ENCODE results near the gene MAD1L1. TPM values are rescaled to one million over a fixed set of nuclear protein-coding genes. Genes with fewer than 3 reads are reported as not detected.

Gene MAD1L1
- total RNA-seq, 2 experiments from 2014 or later: 157 to 160 TPM

DNA sequence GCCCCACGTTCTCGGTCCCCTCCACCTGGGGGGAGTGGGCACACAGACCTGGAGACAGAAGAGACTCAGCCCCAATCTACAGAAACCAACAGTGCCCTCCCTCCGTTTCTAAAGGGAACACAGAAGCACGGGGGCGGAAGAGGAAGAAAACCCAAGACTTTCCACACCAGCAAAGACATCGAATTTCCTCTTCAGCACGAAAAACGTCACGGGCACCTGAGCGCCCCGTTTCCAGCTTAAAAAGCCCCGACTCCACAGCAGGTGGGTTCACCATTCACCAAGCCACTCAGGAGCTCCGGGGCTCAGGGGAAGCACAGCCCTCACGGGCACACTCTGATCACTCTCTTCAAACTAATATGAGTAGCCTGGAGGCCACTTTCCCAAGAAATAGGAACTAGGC lies 28.9 kb upstream of the MAD1L1 start:
- peak overlapping the region; percentile 34 for H3K4me3 ChIP-seq (ENCODE audit: low read length)
- ChIA-PET POLR2A (interaction anchor here (0.6 to 1.4 kb wide), 4 partner anchors 20 to 92 kb away, joined by 3 to 7 read pairs (median 4); partner anchors contain the start of genes MAD1L1, MRM2 and NUDT1), CTCF (no interaction called here)

GRCh38 chr7:2260820-2261219 lies 28.1 kb upstream of the MAD1L1 start:
- H3K36me3 ChIP-seq (ENCODE audit: insufficient read depth, low read length): no peaks in the 10 kb centered on the region
- H3K36me3 Mint-ChIP-seq (ENCODE audit: low read depth): peaks cover 4% of the 10 kb centered on the region
- no peak overlapping the region for H3K4me3 ChIP-seq (ENCODE audit: low read length)
- DNase-seq (no peak), ATAC-seq (ENCODE audit: poor library complexity) (no peak)
- no peak overlapping the region for H3K4me3 Mint-ChIP-seq
- peaks cover 8% of the 10 kb centered on the region for H3K4me1 Mint-ChIP-seq (ENCODE audit: low read depth)
- no peaks in the 10 kb centered on the region for H3K27me3 ChIP-seq (ENCODE audit: control insufficient read depth in 1 of 2, insufficient read depth in 2 of 2, low read length in 2 of 2)
- H3K27ac ChIP-seq (ENCODE audit: low read depth in 1 of 2, low read length in 2 of 2): no peak overlapping the region
- no peaks in the 10 kb centered on the region for H3K9me3 Mint-ChIP-seq
- no peaks in the 10 kb centered on the region for H3K9me3 ChIP-seq (ENCODE audit: control insufficient read depth in 1 of 2, insufficient read depth in 1 of 2, low read length in 2 of 2)
- intact Hi-C loops (cut with DNase I, micrococcal nuclease): no loop called here
- ChIA-PET CTCF (no interaction called here), POLR2A (interaction anchor here (1.4 kb wide), 1 partner anchor 19 kb away, joined by 7 read pairs; the partner anchor contains the start of genes MRM2 and NUDT1)
- TF ChIP-seq CTCF (IDR thresholded peaks at IDR 0.05): no peak
- H3K4me1 ChIP-seq (ENCODE audit: insufficient read depth, low read length): peaks cover 12% of the 10 kb centered on the region
- no peaks in the 10 kb centered on the region for H3K27me3 Mint-ChIP-seq
- H3K27ac Mint-ChIP-seq: no peak overlapping the region

More for the DNA sequence above, 28.9 kb upstream of the MAD1L1 start:
- Histone ChIP-seq H3K27me3 (ENCODE audit: control insufficient read depth in 1 of 2, insufficient read depth in 2 of 2, low read length in 2 of 2) (no peaks in the 10 kb centered on the region), H3K27ac (ENCODE audit: low read depth in 1 of 2, low read length in 2 of 2) (no peak overlapping the region), H3K9me3 (ENCODE audit: control insufficient read depth in 1 of 2, insufficient read depth in 1 of 2, low read length in 2 of 2) (no peaks in the 10 kb centered on the region), H3K4me1 (ENCODE audit: insufficient read depth, low read length) (peaks cover 12% of the 10 kb centered on the region), H3K36me3 (ENCODE audit: insufficient read depth, low read length) (no peaks in the 10 kb centered on the region)
- peak overlapping the region; percentile 90 for H3K27ac Mint-ChIP-seq
- no peaks in the 10 kb centered on the region for H3K27me3 Mint-ChIP-seq
- TF ChIP-seq CTCF (IDR thresholded peaks at IDR 0.05): no peak
- peaks cover under 1% of the 10 kb centered on the region for H3K36me3 Mint-ChIP-seq (ENCODE audit: low read depth)
- no peaks in the 10 kb centered on the region for H3K9me3 Mint-ChIP-seq
- DNase-seq (peak in 5 of 14 experiments; percentile 7 to 55 (median 41)), ATAC-seq (ENCODE audit: poor library complexity) (peak; percentile 72)
- intact Hi-C loops (cut with DNase I, micrococcal nuclease): no loop called here
- H3K4me3 Mint-ChIP-seq: peak overlapping the region; percentile 48
- H3K4me1 Mint-ChIP-seq (ENCODE audit: low read depth): peaks cover 8% of the 10 kb centered on the region

DNA sequence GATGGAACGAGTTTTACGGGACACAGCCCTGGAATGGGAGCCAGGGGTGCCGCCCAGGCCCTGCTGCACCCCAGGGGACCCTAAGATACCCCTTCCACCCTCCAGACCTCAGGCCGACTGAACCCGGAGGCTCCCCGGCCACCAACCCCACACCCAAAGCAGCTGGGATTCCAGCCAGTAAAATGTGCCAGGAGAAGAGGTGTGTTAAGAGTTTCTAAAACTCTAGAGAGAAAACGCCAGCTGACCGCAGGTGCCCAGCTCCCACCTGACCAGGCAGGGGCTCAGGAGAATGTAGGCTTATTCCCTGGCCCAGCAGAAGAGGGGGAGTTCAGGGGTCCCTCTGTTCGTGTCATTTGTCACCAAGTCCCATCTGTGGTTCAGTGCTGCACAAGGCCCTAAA lies 26.7 kb upstream of the MAD1L1 start:
- Histone ChIP-seq H3K9me3 (ENCODE audit: control insufficient read depth in 1 of 2, insufficient read depth in 1 of 2, low read length in 2 of 2) (no peaks in the 10 kb centered on the region), H3K36me3 (ENCODE audit: insufficient read depth, low read length) (no peaks in the 10 kb centered on the region), H3K4me3 (ENCODE audit: low read length) (no peak overlapping the region), H3K27ac (ENCODE audit: low read depth in 1 of 2, low read length in 2 of 2) (no peak overlapping the region), H3K4me1 (ENCODE audit: insufficient read depth, low read length) (peaks cover 12% of the 10 kb centered on the region), H3K27me3 (ENCODE audit: control insufficient read depth in 1 of 2, insufficient read depth in 2 of 2, low read length in 2 of 2) (no peaks in the 10 kb centered on the region)
- Mint-ChIP-seq H3K27ac (no peak overlapping the region), H3K4me1 (ENCODE audit: low read depth) (peaks cover 8% of the 10 kb centered on the region), H3K9me3 (no peaks in the 10 kb centered on the region), H3K36me3 (ENCODE audit: low read depth) (peaks cover 4% of the 10 kb centered on the region), H3K4me3 (no peak overlapping the region), H3K27me3 (no peaks in the 10 kb centered on the region)
- no peak for TF ChIP-seq CTCF (IDR thresholded peaks at IDR 0.05)
- no peak for ATAC-seq (ENCODE audit: poor library complexity)
- ChIA-PET POLR2A (no interaction called here), CTCF (no interaction called here)
- intact Hi-C loops (cut with DNase I, micrococcal nuclease): no loop called here
- DNase-seq: no peak
